Suprapubic skin (tissue), 4 donors: Measurements from ENCODE around the gene TMCC1. TPM values are rescaled to one million over a fixed set of nuclear protein-coding genes. Genes with fewer than 3 reads are reported as not detected.

ENCODE experiments used
- DNase-seq, 2 donors: peaks; one replicate each; pipeline ENCODE4 v3.0.0-alpha.2; 2019; ENCODE audit warnings: low spot score in 2 of 2
- H3K27ac ChIP-seq: fragments of 200-600 bp; sonication (generic); one replicate; pipeline ENCODE4 v1.5.1; 2019
- H3K27me3 ChIP-seq: fragments of 200-600 bp; sonication (generic); one replicate; pipeline ENCODE4 v1.5.1; 2019
- H3K36me3 ChIP-seq: fragments of 200-600 bp; sonication (generic); one replicate; pipeline ENCODE4 v1.5.1; 2019
- H3K4me1 ChIP-seq: fragments of 200-600 bp; sonication (generic); one replicate; pipeline ENCODE4 v1.5.1; 2019
- H3K4me3 ChIP-seq: fragments of 200-600 bp; sonication (generic); one replicate; pipeline ENCODE4 v1.5.1; 2019; ENCODE audit warnings: mild to moderate bottlenecking
- H3K9me3 ChIP-seq: fragments of 200-600 bp; sonication (generic); one replicate; pipeline ENCODE4 v1.5.1; 2019
- CTCF ChIP-seq, 2 donors: fragments of 200-600 bp in 1 of 2; fragments of 450-650 bp in 1 of 2; sonication (generic) in 1 of 2; IDR thresholded peaks; one replicate each; pipeline ENCODE4 v1.5.1; 2016 to 2019; ENCODE audit warnings: antibody characterized with exemption in 2 of 2, mild to moderate bottlenecking in 1 of 2, moderate library complexity in 1 of 2
- EP300 ChIP-seq: sonication (generic); formaldehyde crosslinking; IDR thresholded peaks from one replicate; pipeline ENCODE4 v1.6.1; 2017; ENCODE audit warnings: antibody characterized with exemption
- POLR2A ChIP-seq, 2 donors: fragments of 450-650 bp; IDR thresholded peaks; one replicate each; pipeline ENCODE4 v1.6.1; 2017; ENCODE audit warnings: antibody characterized with exemption in 2 of 2, mild to moderate bottlenecking in 2 of 2, moderate library complexity in 2 of 2
- POLR2AphosphoS5 ChIP-seq, 3 donors: sonication (generic); formaldehyde crosslinking; IDR thresholded peaks; one replicate each; pipeline ENCODE4 v1.6.1; 2017; ENCODE audit warnings: antibody characterized with exemption in 3 of 3
- WGBS: methylation state at CpG from one replicate; pipeline ENCODE4 v1.1.5; 2018; 5-methylcytosine and 5-hydroxymethylcytosine counted together
- total RNA-seq, 4 donors: library from RNA; depleted of rRNA; stranded (reverse); fragments of >200 nt; gene quantifications; one replicate each; pipeline ENCODE4 v1.1.0, GENCODE V29; 2016

TMCC1 gene
- total RNA-seq, 4 donors from 2014 or later: 14.6 to 26.4 (median 22.4) TPM

GRCh38 chr3:129809297-129809696 lies 84.2 kb downstream of the TMCC1 start:
- Histone ChIP-seq H3K36me3 (no peaks in the 10 kb centered on the region), H3K27me3 (no peaks in the 10 kb centered on the region), H3K4me3 (no peak overlapping the region), H3K27ac (no peak overlapping the region), H3K9me3 (no peaks in the 10 kb centered on the region), H3K4me1 (peaks cover 6% of the 10 kb centered on the region)
- no peak for DNase-seq
- no peak for TF ChIP-seq POLR2AphosphoS5 (IDR thresholded peaks at IDR 0.05)
- TF ChIP-seq CTCF (IDR thresholded peaks at IDR 0.05): no peak
- no peak for TF ChIP-seq EP300
- TF ChIP-seq POLR2A (IDR thresholded peaks at IDR 0.05): no peak

DNA sequence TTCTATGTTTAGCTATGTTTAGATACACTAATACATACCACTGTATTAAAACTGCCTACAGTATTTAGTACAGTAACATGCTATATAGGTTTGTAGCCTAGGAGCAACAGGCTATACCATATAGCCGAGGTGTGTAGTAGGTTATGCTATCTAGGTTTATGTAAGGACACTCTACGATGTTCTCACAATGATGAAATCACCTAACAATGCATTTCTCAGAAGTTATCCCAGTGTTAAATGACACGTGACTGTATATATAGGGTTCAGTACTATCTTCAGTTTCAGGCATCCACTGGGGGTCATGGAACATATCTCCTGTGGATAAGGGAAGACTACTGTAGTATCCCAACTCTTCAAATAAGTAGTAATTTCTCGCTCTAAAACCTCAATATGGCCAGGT lies 97.4 kb downstream of the TMCC1 start:
- TF ChIP-seq POLR2A (IDR thresholded peaks at IDR 0.05): no peak
- TF ChIP-seq POLR2AphosphoS5 (IDR thresholded peaks at IDR 0.05): no peak
- no peak for TF ChIP-seq CTCF (IDR thresholded peaks at IDR 0.05)
- TF ChIP-seq EP300: no peak
- H3K4me3 ChIP-seq: no peak overlapping the region
- H3K36me3 ChIP-seq: no peaks in the 10 kb centered on the region
- WGBS: 93% methylated on average over 4 of the region's 4 CpGs
- H3K27me3 ChIP-seq: no peaks in the 10 kb centered on the region
- no peak for DNase-seq
- no peaks in the 10 kb centered on the region for H3K9me3 ChIP-seq
- no peak overlapping the region for H3K27ac ChIP-seq
- H3K4me1 ChIP-seq: peaks cover 27% of the 10 kb centered on the region

GRCh38 chr3:129795186-129796010 lies 98.1 kb downstream of the TMCC1 start:
- H3K9me3 ChIP-seq: no peaks in the 10 kb centered on the region
- H3K27ac ChIP-seq: peak overlapping the region; percentile 83
- H3K4me3 ChIP-seq: peak overlapping the region; percentile 31
- H3K27me3 ChIP-seq: no peaks in the 10 kb centered on the region
- no peak for TF ChIP-seq EP300
- no peak for TF ChIP-seq POLR2A (IDR thresholded peaks at IDR 0.05)
- TF ChIP-seq CTCF (IDR thresholded peaks at IDR 0.05): no peak
- TF ChIP-seq POLR2AphosphoS5 (IDR thresholded peaks at IDR 0.05): no peak
- H3K4me1 ChIP-seq: peaks cover 27% of the 10 kb centered on the region
- no peak for DNase-seq
- WGBS: 61% methylated on average over 6 of the region's 6 CpGs
- H3K36me3 ChIP-seq: no peaks in the 10 kb centered on the region

- peak; percentile 67 to 80 for DNase-seq
These were observed 99.0 kb downstream of the TMCC1 start for GRCh38 chr3:129794311-129795185.

More at GRCh38 chr3:129794311-129795185, 99.0 kb downstream of the TMCC1 start:
- 13% methylated on average over 14 of the region's 14 CpGs for WGBS
- Histone ChIP-seq H3K36me3 (no peaks in the 10 kb centered on the region), H3K9me3 (no peaks in the 10 kb centered on the region), H3K27ac (peak overlapping the region; percentile 83), H3K4me1 (peaks cover 27% of the 10 kb centered on the region), H3K27me3 (no peaks in the 10 kb centered on the region), H3K4me3 (peak overlapping the region; percentile 31)
- TF ChIP-seq POLR2A (IDR thresholded peaks at IDR 0.05) (no peak), POLR2AphosphoS5 (IDR thresholded peaks at IDR 0.05) (no peak), CTCF (IDR thresholded peaks at IDR 0.05) (no peak), EP300 (no peak)
